ENCODE data around the gene LTB4R.
A peak's percentile ranks its signal among the peaks of the same experiment; 100 is the strongest.

The LTB4R gene

GRCh38 chr14:24283796-24284460 is 27.4 kb upstream of the LTB4R start:
- CTCF ChIA-PET = interaction anchor here (1.4 kb wide), 2 partner anchors 9 to 42 kb away, joined by 3 to 4 read pairs; partner anchors contain the start of gene TINF2
- TF ChIP-seq, protein P1, sequence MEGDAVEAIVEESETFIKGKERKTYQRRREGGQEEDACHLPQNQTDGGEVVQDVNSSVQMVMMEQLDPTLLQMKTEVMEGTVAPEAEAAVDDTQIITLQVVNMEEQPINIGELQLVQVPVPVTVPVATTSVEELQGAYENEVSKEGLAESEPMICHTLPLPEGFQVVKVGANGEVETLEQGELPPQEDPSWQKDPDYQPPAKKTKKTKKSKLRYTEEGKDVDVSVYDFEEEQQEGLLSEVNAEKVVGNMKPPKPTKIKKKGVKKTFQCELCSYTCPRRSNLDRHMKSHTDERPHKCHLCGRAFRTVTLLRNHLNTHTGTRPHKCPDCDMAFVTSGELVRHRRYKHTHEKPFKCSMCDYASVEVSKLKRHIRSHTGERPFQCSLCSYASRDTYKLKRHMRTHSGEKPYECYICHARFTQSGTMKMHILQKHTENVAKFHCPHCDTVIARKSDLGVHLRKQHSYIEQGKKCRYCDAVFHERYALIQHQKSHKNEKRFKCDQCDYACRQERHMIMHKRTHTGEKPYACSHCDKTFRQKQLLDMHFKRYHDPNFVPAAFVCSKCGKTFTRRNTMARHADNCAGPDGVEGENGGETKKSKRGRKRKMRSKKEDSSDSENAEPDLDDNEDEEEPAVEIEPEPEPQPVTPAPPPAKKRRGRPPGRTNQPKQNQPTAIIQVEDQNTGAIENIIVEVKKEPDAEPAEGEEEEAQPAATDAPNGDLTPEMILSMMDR (conservative IDR thresholded peaks at IDR 0.05; ENCODE audit: low read depth) = no peak

GRCh38 chr14:24284501-24285035 is 26.7 kb upstream of the LTB4R start:
- ChIA-PET CTCF (interaction anchor here (0.6 to 1.4 kb wide), 2 partner anchors 40 to 42 kb away, joined by 3 read pairs; partner anchors contain the start of gene TINF2), POLR2A (ENCODE audit: low non-redundant PET) (interaction anchor here (1.0 to 1.2 kb wide), 2 partner anchors 11 to 14 kb away, joined by 3 read pairs; no protein-coding TSS in a partner anchor)
- TF ChIP-seq, protein P1 (conservative IDR thresholded peaks at IDR 0.05; ENCODE audit: low read depth) = no peak
- peak overlapping the region; percentile 71 for H3K27ac ChIP-seq
- no peak for DNase-seq (ENCODE audit: low spot score)

More at GRCh38 chr14:24283796-24284460, 27.4 kb upstream of the LTB4R start:
- H3K27ac ChIP-seq = peak overlapping the region; percentile 71
- DNase-seq (ENCODE audit: low spot score) = no peak
- POLR2A ChIA-PET (ENCODE audit: low non-redundant PET) = interaction anchor here (0.8 to 1.2 kb wide), 3 partner anchors 9 to 13 kb away, joined by 3 to 13 read pairs (median 3); no protein-coding TSS in a partner anchor

- peak overlapping the region; percentile 71 for H3K27ac ChIP-seq
- TF ChIP-seq, protein P1 (conservative IDR thresholded peaks at IDR 0.05; ENCODE audit: low read depth) = no peak
- DNase-seq (ENCODE audit: low spot score) = no peak
- ChIA-PET CTCF (no interaction called here), POLR2A (ENCODE audit: low non-redundant PET) (no interaction called here)
Observed at GRCh38 chr14:24285351-24285750, 26.0 kb upstream of the LTB4R start.

DNA sequence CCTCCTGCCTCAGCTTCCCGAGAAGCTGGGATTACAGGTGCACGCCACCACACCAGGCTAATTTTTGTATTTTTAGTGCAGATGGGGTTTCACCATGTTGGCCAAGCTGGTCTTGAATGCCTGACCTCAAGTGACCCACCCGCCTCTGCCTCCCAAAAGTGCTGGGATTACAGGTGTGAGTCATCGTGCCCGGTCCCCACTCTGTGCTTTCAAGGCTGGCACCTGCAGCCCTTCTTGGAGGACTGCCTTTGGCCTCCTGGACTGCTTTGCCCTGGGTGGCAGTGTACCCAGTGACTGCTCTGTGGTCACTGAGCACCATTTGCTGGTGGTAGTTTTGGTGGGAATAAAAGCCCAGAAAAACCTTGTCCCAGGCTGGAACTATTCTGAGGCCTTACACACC is 24.3 kb upstream of the LTB4R start:
- ChIA-PET CTCF (interaction anchor here (0.6 to 0.7 kb wide), 2 partner anchors 9 to 10 kb away, joined by 3 read pairs; no protein-coding TSS in a partner anchor), POLR2A (ENCODE audit: low non-redundant PET) (interaction anchor here (0.9 kb wide), 1 partner anchor 45 kb away, joined by 4 read pairs; the partner anchor contains the start of gene TINF2)
- H3K27ac ChIP-seq = peak overlapping the region; percentile 71
- DNase-seq (ENCODE audit: low spot score) = no peak
- TF ChIP-seq, protein P1 (conservative IDR thresholded peaks at IDR 0.05; ENCODE audit: low read depth) = no peak

DNA sequence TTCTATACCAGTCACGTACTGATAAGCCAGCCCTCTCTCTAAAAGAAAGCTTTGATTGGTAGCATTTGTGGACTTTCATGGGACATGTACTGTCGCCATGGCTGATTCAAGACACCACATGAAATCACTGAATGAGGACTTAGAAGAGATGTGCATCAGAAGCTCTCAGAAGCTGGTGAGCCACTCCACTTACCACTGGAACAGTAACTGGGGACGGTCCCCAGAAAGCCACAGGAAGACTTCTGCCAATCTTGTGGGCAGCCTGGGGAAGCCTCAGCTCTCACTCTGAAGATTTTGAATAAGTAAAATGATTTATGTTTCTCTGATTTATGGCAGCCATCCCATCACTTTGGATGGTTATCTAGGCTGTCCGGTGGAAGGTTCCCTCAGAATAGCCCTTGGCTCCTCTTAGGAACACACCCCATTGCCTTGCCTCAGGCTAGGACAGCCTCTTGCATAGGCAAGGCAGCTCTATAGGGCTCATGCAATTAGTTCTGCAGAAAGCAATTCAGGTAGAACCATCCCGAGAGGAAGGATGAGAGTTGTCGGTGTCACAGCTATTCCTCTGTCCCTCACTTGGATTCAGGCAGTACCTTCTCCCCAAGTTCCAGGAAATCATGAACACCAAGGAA is 21.5 kb upstream of the LTB4R start:
- TF ChIP-seq, protein P1 (conservative IDR thresholded peaks at IDR 0.05; ENCODE audit: low read depth) = no peak
- DNase-seq (ENCODE audit: low spot score) = no peak
- ChIA-PET CTCF (interaction anchor here (0.6 kb wide), 1 partner anchor 17 kb away, joined by 4 read pairs; no protein-coding TSS in a partner anchor), POLR2A (ENCODE audit: low non-redundant PET) (interaction anchor here (0.6 kb wide), 1 partner anchor 49 kb away, joined by 3 read pairs; no protein-coding TSS in a partner anchor)
- H3K27ac ChIP-seq = no peak overlapping the region

DNA sequence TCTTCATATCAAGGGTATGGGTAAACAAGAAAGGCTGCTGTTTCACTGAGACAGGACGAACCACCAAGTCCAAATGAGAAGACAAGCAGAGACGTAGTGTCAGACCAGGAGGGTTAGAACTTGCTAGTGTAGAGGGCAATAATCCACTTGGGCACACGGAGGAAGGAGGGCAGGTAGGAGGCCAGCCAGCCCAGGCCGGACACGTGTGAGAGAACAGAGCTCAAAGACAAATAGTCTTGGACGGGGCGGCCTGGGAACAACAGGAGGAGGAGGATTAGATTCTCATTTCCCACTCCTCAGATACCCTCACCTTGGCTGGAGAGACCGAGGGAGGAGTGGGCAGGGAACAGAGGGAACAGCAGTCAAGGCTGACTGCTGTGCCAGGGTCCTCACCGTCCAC is 20.6 kb upstream of the LTB4R start:
- peak overlapping the region; percentile 34 for H3K27ac ChIP-seq
- TF ChIP-seq, protein P1 (conservative IDR thresholded peaks at IDR 0.05; ENCODE audit: low read depth) = no peak
- ChIA-PET CTCF (interaction anchor here (0.6 kb wide), 1 partner anchor 11 kb away, joined by 3 read pairs; no protein-coding TSS in a partner anchor), POLR2A (ENCODE audit: low non-redundant PET) (no interaction called here)
- DNase-seq (ENCODE audit: low spot score) = no peak

All from RWPE1 (cell line).